HCT116 (cell line): ENCODE data around the gene PIK3CD. TPM values are rescaled to one million over a fixed set of nuclear protein-coding genes. Genes with fewer than 3 reads are reported as not detected.

Experiments used
- ATAC-seq: fragments of 200-7000 bp; cut with Tn5 transposase; 2 replicates; pipeline ENCODE4 v1.9.1; 2020; ENCODE audit warnings: mild to moderate bottlenecking, moderate library complexity
- BruUV-seq: library from RNA; stranded (reverse); fragments of 400-500 nt; replicated peaks from 2 replicates; lab custom pipeline; 2021; lab: Mats Ljungman, UMichigan
- CTCF ChIA-PET: fragments of 300-600 bp; sonication (Branson Sonifier 250); formaldehyde crosslinking; loops from one replicate; lab custom pipeline; 2021; ENCODE audit warnings: antibody characterized with exemption; lab: Charles Lee
- POLR2A ChIA-PET: fragments of 300-600, 350-600 bp; sonication (Branson Sonifier 250); formaldehyde crosslinking; loops from one replicate; lab custom pipeline; 2021; ENCODE audit warnings: antibody characterized with exemption; lab: Charles Lee
- RAD21 ChIA-PET, 2 experiments: fragments of 300-600 bp; sonication (Branson Sonifier 250); formaldehyde crosslinking; loops; one replicate each; lab custom pipeline; 2023; ENCODE audit warnings: low total read pairs in 2 of 2; ENCODE audit not compliant: uncharacterized antibody in 2 of 2, unreplicated experiment in 2 of 2, low non-redundant PET in 1 of 2; lab: Charles Lee
- DNase-seq: peaks from one replicate; pipeline ENCODE4 v3.0.0-alpha.2; 2010; ENCODE audit warnings: low read depth, low spot score
- H2AFZ ChIP-seq: fragments of 200-600 bp; shearing (Covaris generic), sonication (generic); 2 replicates; pipeline ENCODE4 v1.6.1; 2017; ENCODE audit warnings: low read depth, mixed run types, mixed read lengths, antibody characterized with exemption, low read length; ENCODE audit not compliant: poor library complexity, severe bottlenecking
- H3K27ac ChIP-seq: 2 replicates; pipeline ENCODE4 v1.5.1; 2012; ENCODE audit warnings: low read depth, low read length
- H3K27me3 ChIP-seq: fragments of 200-600 bp; sonication (generic); 2 replicates; pipeline ENCODE4 v1.6.1; 2016; ENCODE audit warnings: mixed run types, low read length, mixed read lengths; ENCODE audit not compliant: insufficient read depth
- H3K36me3 ChIP-seq, 2 experiments: fragments of 200-500 bp in 1 of 2; fragments of 200-600 bp in 1 of 2; sonication (Bioruptor generic) in 1 of 2; sonication (generic) in 1 of 2; 2 replicates each; pipeline versions ENCODE4 v1.5.1 to v1.6.1; 2014 to 2016; ENCODE audit warnings: low read length in 2 of 2, inconsistent platforms in 1 of 2, mixed read lengths in 1 of 2, mixed run types in 1 of 2; ENCODE audit not compliant: insufficient read depth in 2 of 2, control insufficient read depth in 1 of 2
- H3K4me1 ChIP-seq, 2 experiments: fragments of 200-600 bp in 1 of 2; sonication (generic) in 1 of 2; 2 replicates each; pipeline versions ENCODE4 v1.5.1 to v1.6.1; 2012 to 2017; ENCODE audit warnings: low read length in 2 of 2, inconsistent platforms in 1 of 2, mild to moderate bottlenecking in 1 of 2, mixed read lengths in 1 of 2, mixed run types in 1 of 2, moderate library complexity in 1 of 2; ENCODE audit not compliant: insufficient read depth in 2 of 2, control insufficient read depth in 1 of 2
- H3K4me2 ChIP-seq: fragments of 200-600 bp; sonication (generic); 2 replicates; pipeline ENCODE4 v1.6.1; 2017; ENCODE audit warnings: mixed run types, low read length, mixed read lengths
- H3K4me3 ChIP-seq, 2 experiments: fragments of 200-600 bp in 1 of 2; sonication (generic) in 1 of 2; replicated peaks in 1 of 2; 2 replicates each; pipeline ENCODE4 v1.5.1; 2011 to 2016; ENCODE audit warnings: low read length in 2 of 2, control low read depth in 1 of 2, low read depth in 1 of 2, mild to moderate bottlenecking in 1 of 2, mixed read lengths in 1 of 2, mixed run types in 1 of 2
- H3K79me2 ChIP-seq: fragments of 200-600 bp; sonication (generic); 2 replicates; pipeline ENCODE4 v1.6.1; 2017; ENCODE audit warnings: mild to moderate bottlenecking, mixed run types, low read length, moderate library complexity, mixed read lengths; ENCODE audit not compliant: insufficient read depth
- H3K9ac ChIP-seq: fragments of 200-600 bp; sonication (generic); 2 replicates; pipeline ENCODE4 v1.6.1; 2016; ENCODE audit warnings: low read length, mixed read lengths
- H3K9me2 ChIP-seq: fragments of 200-600 bp; sonication (generic), shearing (Covaris generic); 2 replicates; pipeline ENCODE4 v1.6.1; 2017; ENCODE audit warnings: mixed run types, mild to moderate bottlenecking, moderate library complexity; ENCODE audit not compliant: insufficient read depth
- H3K9me3 ChIP-seq, 2 experiments: fragments of 200-500 bp in 1 of 2; fragments of 200-600 bp in 1 of 2; sonication (Bioruptor generic) in 1 of 2; sonication (generic) in 1 of 2; 2 replicates each; pipeline ENCODE4 v1.6.1; 2014 to 2017; ENCODE audit warnings: low read length in 2 of 2, mixed read lengths in 2 of 2, inconsistent platforms in 1 of 2, low read depth in 1 of 2, mild to moderate bottlenecking in 1 of 2, mixed run types in 1 of 2, moderate library complexity in 1 of 2; ENCODE audit not compliant: control insufficient read depth in 1 of 2, insufficient read depth in 1 of 2
- H4K20me1 ChIP-seq: fragments of 200-600 bp; sonication (generic), shearing (Covaris generic); 2 replicates; pipeline ENCODE4 v1.6.1; 2017; ENCODE audit warnings: mixed run types, mild to moderate bottlenecking, moderate library complexity; ENCODE audit not compliant: insufficient read depth
- CBX3 ChIP-seq: IDR thresholded peaks from 2 replicates; pipeline ENCODE4 v1.6.1; 2012; ENCODE audit warnings: low read depth
- CEBPB ChIP-seq: IDR thresholded peaks from 2 replicates; pipeline ENCODE4 v1.6.1; 2012; ENCODE audit warnings: low read depth
- EGR1 ChIP-seq: IDR thresholded peaks from 2 replicates; pipeline ENCODE4 v1.6.1; 2012; ENCODE audit warnings: low read depth
- ELF1 ChIP-seq: IDR thresholded peaks from 2 replicates; pipeline ENCODE4 v1.6.1; 2012; ENCODE audit warnings: low read depth, borderline replicate concordance
- EZH2 ChIP-seq: fragments of 200-600 bp; sonication (generic); IDR thresholded peaks from 2 replicates; pipeline ENCODE4 v1.6.1; 2017; ENCODE audit warnings: antibody characterized with exemption, mixed run types
- POLR2A ChIP-seq: IDR thresholded peaks from 2 replicates; pipeline ENCODE4 v1.7.0; 2011; ENCODE audit warnings: borderline replicate concordance; ENCODE audit not compliant: insufficient read depth, insufficient read length; ENCODE audit errors: extremely low read depth
- RAD21 ChIP-seq: IDR thresholded peaks from 2 replicates; pipeline ENCODE4 v1.6.1; 2012; ENCODE audit warnings: low read depth, mild to moderate bottlenecking
- SIN3A ChIP-seq: IDR thresholded peaks from 2 replicates; pipeline ENCODE4 v1.6.1; 2012; ENCODE audit warnings: low read depth
- SP1 ChIP-seq: IDR thresholded peaks from 2 replicates; pipeline ENCODE4 v1.6.1; 2012; ENCODE audit warnings: low read depth
- ZNF274 ChIP-seq: fragments of 200-500 bp; sonication (Bioruptor generic); IDR thresholded peaks from 2 replicates; pipeline ENCODE4 v1.6.1; 2014; ENCODE audit warnings: mild to moderate bottlenecking, low read depth, low read length, inconsistent platforms
- intact Hi-C: fragments of 100-400 bp; cut with micrococcal nuclease; formaldehyde crosslinking; loops from 2 replicates; pipeline ENCODE4 v1.10.0; 2022
- total RNA-seq: library from RNA; stranded (reverse); gene quantifications from one replicate; pipeline ENCODE4 v1.2.1, GENCODE V29; 2021; ENCODE audit not compliant: unreplicated experiment
- TF ChIP-seq, protein P1 (sequence below): IDR thresholded peaks from 2 replicates; pipeline ENCODE4 v1.6.1; 2012

The PIK3CD gene
- total RNA-seq, 1 experiment from 2014 or later: 9.2 TPM

DNA sequence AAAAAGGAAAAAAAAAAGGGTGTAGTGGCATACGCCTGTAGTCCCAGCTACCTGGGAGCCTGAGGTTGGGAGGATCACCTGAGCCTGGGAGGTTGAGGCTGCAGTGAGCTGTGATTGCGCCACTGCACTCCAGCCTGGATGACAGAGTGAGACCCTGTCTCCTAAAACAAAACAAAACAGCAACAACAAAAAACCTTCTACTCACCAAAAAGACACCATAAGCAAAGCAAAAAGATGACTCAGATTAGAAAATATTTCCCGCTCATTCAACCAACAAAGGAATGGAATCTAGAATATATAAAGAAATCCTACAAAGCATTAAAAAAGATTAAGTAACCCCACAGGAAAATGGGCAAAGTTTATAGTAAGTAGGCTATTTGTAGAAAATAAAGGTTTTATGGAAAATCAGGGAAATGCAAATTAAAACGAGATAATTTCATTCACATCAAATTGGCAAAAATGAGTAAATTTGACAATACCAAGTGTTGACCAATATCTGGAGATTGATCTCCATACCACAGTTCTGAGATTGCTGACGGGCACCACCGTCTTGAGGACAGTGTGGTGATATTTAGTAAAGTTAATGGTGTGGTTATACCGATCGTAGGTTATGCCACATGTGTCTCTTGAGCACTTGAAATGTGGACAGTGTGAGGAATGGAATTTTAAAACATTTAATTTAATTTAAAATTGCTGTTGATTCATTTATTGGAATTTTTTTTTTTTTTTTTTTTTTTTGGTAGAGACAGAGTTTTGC is 54.0 kb downstream of the PIK3CD start:
- no peak for ATAC-seq
- no peak for DNase-seq
- CTCF ChIA-PET: no interaction called here

DNA sequence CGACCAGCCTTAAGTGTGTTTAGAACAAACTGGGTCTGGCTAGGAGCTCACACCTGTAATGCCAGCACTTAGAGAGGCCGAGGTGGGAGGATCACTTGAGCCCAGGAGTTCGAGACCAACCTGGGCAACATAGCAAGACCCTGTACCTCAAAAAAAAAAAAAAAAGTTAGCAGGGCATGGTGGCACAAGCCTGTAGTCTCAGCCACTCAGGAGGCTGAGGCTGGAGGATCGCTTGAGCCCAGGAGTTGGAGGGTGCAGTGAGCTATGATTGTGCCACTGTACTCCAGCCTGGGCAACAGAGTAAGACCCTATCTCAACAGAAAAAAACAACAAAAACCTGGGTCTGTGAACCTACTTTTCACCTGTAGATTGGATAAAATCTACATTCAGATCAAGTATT is 54.6 kb downstream of the PIK3CD start:
- no peak overlapping the region for H3K27ac ChIP-seq
- POLR2A ChIA-PET: no interaction called here
- no peaks in the 10 kb centered on the region for H3K9me2 ChIP-seq
- H3K36me3 ChIP-seq: no peaks in the 10 kb centered on the region
- H3K4me3 ChIP-seq: no peak overlapping the region
- H4K20me1 ChIP-seq: no peaks in the 10 kb centered on the region
- H3K9me3 ChIP-seq: no peaks in the 10 kb centered on the region
- RAD21 ChIA-PET: no interaction called here
- no peaks in the 10 kb centered on the region for H3K27me3 ChIP-seq
- ATAC-seq (no peak), DNase-seq (no peak)
- TF ChIP-seq RAD21: no peak
- no peak for TF ChIP-seq SP1
- no peak for TF ChIP-seq EGR1
- no peak for TF ChIP-seq SIN3A
- no peak for TF ChIP-seq CBX3
- TF ChIP-seq POLR2A: no peak
- TF ChIP-seq, protein P1, sequence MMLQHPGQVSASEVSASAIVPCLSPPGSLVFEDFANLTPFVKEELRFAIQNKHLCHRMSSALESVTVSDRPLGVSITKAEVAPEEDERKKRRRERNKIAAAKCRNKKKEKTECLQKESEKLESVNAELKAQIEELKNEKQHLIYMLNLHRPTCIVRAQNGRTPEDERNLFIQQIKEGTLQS: no peak
- no peak for TF ChIP-seq CEBPB
- no peak for TF ChIP-seq EZH2
- TF ChIP-seq ZNF274: no peak
- no peak for TF ChIP-seq ELF1
- H3K4me2 ChIP-seq: no peak overlapping the region
- H3K4me1 ChIP-seq: peaks cover 0 to 2% of the 10 kb centered on the region in 2 experiments; a peak in 1 of 4 replicates
- H3K9ac ChIP-seq: no peak overlapping the region
- intact Hi-C loops: no loop called here
- CTCF ChIA-PET: no interaction called here
- H2AFZ ChIP-seq: no peak overlapping the region
- H3K79me2 ChIP-seq: no peaks in the 10 kb centered on the region
- BruUV-seq: no TSS peak

More for the DNA sequence above, 54.0 kb downstream of the PIK3CD start:
- no peak overlapping the region for H3K9ac ChIP-seq
- H3K4me3 ChIP-seq: no peak overlapping the region
- no peaks in the 10 kb centered on the region for H3K27me3 ChIP-seq
- no peaks in the 10 kb centered on the region for H3K79me2 ChIP-seq
- no peaks in the 10 kb centered on the region for H4K20me1 ChIP-seq
- ChIA-PET POLR2A (no interaction called here), RAD21 (no interaction called here)
- H3K36me3 ChIP-seq: no peaks in the 10 kb centered on the region
- H3K4me1 ChIP-seq: peaks cover 2 to 9% of the 10 kb centered on the region in 2 experiments; a peak in 3 of 4 replicates
- no peak overlapping the region for H2AFZ ChIP-seq
- TF ChIP-seq EGR1: no peak
- H3K9me3 ChIP-seq: no peaks in the 10 kb centered on the region
- BruUV-seq: no TSS peak
- no peak overlapping the region for H3K4me2 ChIP-seq
- intact Hi-C loops: no loop called here
- no peak overlapping the region for H3K27ac ChIP-seq
- no peaks in the 10 kb centered on the region for H3K9me2 ChIP-seq
